ENCODE results near the gene SCAP.
"Not testable (repeated sequence)": the region's sequence is repeated elsewhere in the genome, so short reads cannot be mapped to it uniquely, and the experiment has no call there.

The SCAP gene

GRCh38 chr3:47475570-47476329, at the start of gene SCAP:
SCAP (minus strand) TSS chr3:47475941; CDS start chr3:47442993, 32,948 bp downstream.
- peak; percentile 79 for DNase-seq

- DNase-seq = no peak
Observed at GRCh38 chr3:47523310-47524073, 47.8 kb upstream of the SCAP start.

GRCh38 chr3:47522082-47522987, 46.6 kb upstream of the SCAP start:
- peak; percentile 77 for DNase-seq

- DNase-seq = no peak
Observed at GRCh38 chr3:47520756-47521155, 45.0 kb upstream of the SCAP start.

GRCh38 chr3:47517937-47518336, 42.2 kb upstream of the SCAP start:
- no peak for DNase-seq

GRCh38 chr3:47515864-47516319, 40.2 kb upstream of the SCAP start:
- no peak for DNase-seq

GRCh38 chr3:47515100-47515499, 39.4 kb upstream of the SCAP start:
- DNase-seq = no peak

GRCh38 chr3:47513125-47513929, 37.6 kb upstream of the SCAP start, which contains the start of gene ELP6:
ELP6 (minus strand) TSS chr3:47513712; CDS start chr3:47513590, 122 bp downstream.
- peak; percentile 92 for DNase-seq

- DNase-seq = peak; percentile 10
Observed at GRCh38 chr3:47512416-47513124, 36.8 kb upstream of the SCAP start.

- not testable (repeated sequence) for DNase-seq
Observed at GRCh38 chr3:47505267-47505666, 29.5 kb upstream of the SCAP start.

GRCh38 chr3:47504113-47504512, 28.4 kb upstream of the SCAP start:
- no peak for DNase-seq

- no peak for DNase-seq
Observed at GRCh38 chr3:47503033-47503432, 27.3 kb upstream of the SCAP start.

GRCh38 chr3:47496892-47497291, 21.2 kb upstream of the SCAP start:
- no peak for DNase-seq

- no peak for DNase-seq
Observed at GRCh38 chr3:47495886-47496285, 20.1 kb upstream of the SCAP start.

GRCh38 chr3:47495111-47495510, 19.4 kb upstream of the SCAP start:
- no peak for DNase-seq

- no peak for DNase-seq
Observed at GRCh38 chr3:47491777-47492176, 16.0 kb upstream of the SCAP start.

GRCh38 chr3:47491186-47491585, 15.4 kb upstream of the SCAP start:
- no peak for DNase-seq

GRCh38 chr3:47487265-47487664, 11.5 kb upstream of the SCAP start:
- no peak for DNase-seq

GRCh38 chr3:47485812-47486211, 10.1 kb upstream of the SCAP start:
- DNase-seq = no peak

GRCh38 chr3:47482366-47482765, 6.6 kb upstream of the SCAP start:
- no peak for DNase-seq

GRCh38 chr3:47481763-47482162, 6.0 kb upstream of the SCAP start:
- DNase-seq = not testable (repeated sequence)

Measured in NCI-H345 (cell line).